Esophagus (tissue), 2 donors: ENCODE measurements around the gene RASSF6. TPM values are rescaled to one million over a fixed set of nuclear protein-coding genes. Genes with fewer than 3 reads are reported as not detected.
"Not testable (repeated sequence)": the region's sequence is repeated elsewhere in the genome, so short reads cannot be mapped to it uniquely, and the experiment has no call there.

Experiments
- H3K27ac ChIP-seq, 2 donors: one replicate each; pipeline ENCODE4 v1.5.1; 2013; ENCODE audit warnings: low read depth in 2 of 2, mild to moderate bottlenecking in 2 of 2, inconsistent platforms in 1 of 2, low read length in 1 of 2, moderate library complexity in 1 of 2
- H3K27me3 ChIP-seq, 2 donors: one replicate each; pipeline ENCODE4 v1.6.1; 2013; ENCODE audit warnings: low read length in 2 of 2, control low read depth in 1 of 2, mild to moderate bottlenecking in 1 of 2; ENCODE audit not compliant: insufficient read depth in 2 of 2, control insufficient read depth in 1 of 2
- H3K36me3 ChIP-seq, 2 donors: one replicate each; pipeline ENCODE4 v1.6.1; 2013; ENCODE audit warnings: low read length in 1 of 2; ENCODE audit not compliant: control insufficient read depth in 2 of 2, insufficient read depth in 2 of 2
- H3K4me1 ChIP-seq, 2 donors: one replicate each; pipeline ENCODE4 v1.6.1; 2013; ENCODE audit warnings: low read length in 1 of 2; ENCODE audit not compliant: control insufficient read depth in 2 of 2, insufficient read depth in 2 of 2
- H3K4me3 ChIP-seq, 2 donors: one replicate each; pipeline ENCODE4 v1.5.1; 2013; ENCODE audit warnings: low read length in 2 of 2, mild to moderate bottlenecking in 2 of 2, low read depth in 1 of 2, moderate library complexity in 1 of 2
- H3K9me3 ChIP-seq, 2 donors: one replicate each; pipeline ENCODE4 v1.6.1; 2013; ENCODE audit warnings: mild to moderate bottlenecking in 2 of 2, low read depth in 1 of 2, low read length in 1 of 2, moderate library complexity in 1 of 2; ENCODE audit not compliant: control insufficient read depth in 2 of 2, insufficient read depth in 1 of 2
- WGBS, 2 donors: extraction: QIAGEN DNeasy Blood & Tissue Kit; methylation state at CpG; one replicate each; pipeline ENCODE4 v1.1.7; 2013; 5-methylcytosine and 5-hydroxymethylcytosine counted together
- polyA plus RNA-seq, 2 donors: library from polyadenylated mRNA; stranded (reverse); fragments of 200-250 nt; gene quantifications; one replicate each; pipeline ENCODE4 v1.2.3, GENCODE V29; 2013
- donor health status: healthy with polysubstance abuse.
- donor health status: Bipolar disorder and iron deficiency.

Gene RASSF6
- polyA plus RNA-seq, 2 donors, result 1.2 to 1.6 TPM

DNA sequence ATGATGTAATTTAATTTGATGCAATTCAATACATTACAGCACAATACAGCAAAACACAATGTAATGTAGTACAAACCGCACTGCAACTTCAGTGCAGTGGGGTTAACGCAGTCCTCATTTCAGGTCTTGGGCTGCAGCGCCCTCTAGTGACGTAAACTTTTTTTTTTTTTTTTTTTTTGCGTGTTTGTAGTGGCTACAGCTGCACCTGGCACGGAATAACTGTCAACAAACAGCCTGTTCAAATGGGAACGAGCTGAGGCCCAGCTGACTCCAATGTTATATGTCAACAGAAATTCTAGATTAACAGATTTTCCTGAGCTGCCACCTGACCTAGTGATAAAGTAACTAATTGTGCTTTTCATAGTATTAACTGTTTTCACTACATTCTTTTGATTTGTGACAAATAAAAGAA lies 33.5 kb upstream of the RASSF6 start:
- Histone ChIP-seq H3K4me3 (no peak overlapping the region), H3K27ac (no peak overlapping the region), H3K4me1 (no peaks in the 10 kb centered on the region), H3K27me3 (no peaks in the 10 kb centered on the region), H3K9me3 (no peaks in the 10 kb centered on the region), H3K36me3 (no peaks in the 10 kb centered on the region)
- WGBS, 2 donors, result 1% methylated on average over 7 of the region's 7 CpGs

DNA sequence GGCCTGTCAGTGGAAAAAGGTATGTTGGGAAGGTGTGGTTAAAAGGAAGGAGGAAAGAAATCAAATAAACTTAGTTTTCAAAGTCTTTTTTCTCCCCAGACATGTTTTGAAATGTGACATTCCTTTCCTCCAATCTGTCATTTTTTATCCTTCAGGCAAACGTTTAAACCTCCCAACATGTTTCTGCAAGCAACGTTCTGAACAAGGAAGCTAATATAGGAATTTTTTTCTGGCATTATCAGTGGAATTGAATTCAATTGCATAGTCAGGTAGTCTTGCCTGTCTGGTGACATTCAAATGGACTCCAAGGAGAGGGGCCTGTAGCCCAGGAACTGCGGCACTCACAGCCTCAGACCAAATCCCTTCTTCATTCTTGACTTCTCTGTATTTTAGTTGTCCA lies 30.0 kb upstream of the RASSF6 start:
- H3K4me3 ChIP-seq, result no peak overlapping the region
- no peaks in the 10 kb centered on the region for H3K27me3 ChIP-seq
- no peaks in the 10 kb centered on the region for H3K4me1 ChIP-seq
- H3K27ac ChIP-seq, result peak overlapping the region; percentile 47 to 60
- no peaks in the 10 kb centered on the region for H3K36me3 ChIP-seq
- 31 to 44% methylated on average over 3 of the region's 3 CpGs for WGBS, 2 donors
- no peaks in the 10 kb centered on the region for H3K9me3 ChIP-seq

DNA sequence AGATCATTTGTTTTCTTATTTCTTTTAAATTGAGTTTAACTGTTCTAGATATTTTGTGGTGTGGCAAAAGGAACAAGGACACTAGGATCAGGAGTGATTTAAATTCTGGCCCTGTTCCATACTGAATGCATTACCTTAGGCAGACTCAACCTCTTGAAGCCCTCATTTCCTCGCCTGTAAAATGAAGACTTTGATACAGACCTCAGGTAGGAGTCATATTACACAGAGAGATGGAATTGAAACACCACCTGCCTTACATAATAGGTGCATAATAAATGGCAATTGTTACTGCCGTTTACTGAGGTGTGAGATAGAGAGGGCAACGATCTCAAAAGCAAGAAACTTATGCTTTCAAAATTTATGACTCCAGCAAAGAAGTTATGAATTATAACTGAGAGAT lies 28.2 kb upstream of the RASSF6 start:
- Histone ChIP-seq H3K27ac (no peak overlapping the region), H3K4me3 (no peak overlapping the region), H3K27me3 (no peaks in the 10 kb centered on the region), H3K9me3 (no peaks in the 10 kb centered on the region), H3K4me1 (no peaks in the 10 kb centered on the region), H3K36me3 (no peaks in the 10 kb centered on the region)
- WGBS, 2 donors, result 61 to 67% methylated on average over 3 of the region's 3 CpGs

DNA sequence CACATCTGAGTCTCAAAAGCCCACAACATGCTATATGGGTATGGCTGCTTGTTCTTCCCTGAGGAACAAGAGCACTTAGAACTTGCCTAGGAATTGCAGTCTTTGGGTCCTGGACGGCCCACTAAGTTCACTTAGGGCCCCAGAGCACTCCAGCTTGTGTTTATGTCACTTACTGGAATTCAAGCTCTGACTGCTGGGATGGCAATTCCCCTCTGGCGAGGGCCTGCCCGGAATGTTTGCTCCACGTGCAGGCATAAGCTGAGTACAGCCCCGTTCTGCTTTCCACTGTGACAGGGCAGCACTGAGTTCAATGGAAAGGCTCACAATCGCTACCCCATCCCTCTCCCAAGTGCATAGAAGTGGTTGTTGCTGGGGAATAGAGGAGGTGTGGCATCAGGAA lies 25.9 kb upstream of the RASSF6 start:
- H3K36me3 ChIP-seq, result no peaks in the 10 kb centered on the region
- H3K4me3 ChIP-seq, result no peak overlapping the region
- no peaks in the 10 kb centered on the region for H3K4me1 ChIP-seq
- 89% methylated on average over 6 of the region's 6 CpGs for WGBS, 2 donors
- H3K27ac ChIP-seq, result no peak overlapping the region
- no peaks in the 10 kb centered on the region for H3K27me3 ChIP-seq
- no peaks in the 10 kb centered on the region for H3K9me3 ChIP-seq

DNA sequence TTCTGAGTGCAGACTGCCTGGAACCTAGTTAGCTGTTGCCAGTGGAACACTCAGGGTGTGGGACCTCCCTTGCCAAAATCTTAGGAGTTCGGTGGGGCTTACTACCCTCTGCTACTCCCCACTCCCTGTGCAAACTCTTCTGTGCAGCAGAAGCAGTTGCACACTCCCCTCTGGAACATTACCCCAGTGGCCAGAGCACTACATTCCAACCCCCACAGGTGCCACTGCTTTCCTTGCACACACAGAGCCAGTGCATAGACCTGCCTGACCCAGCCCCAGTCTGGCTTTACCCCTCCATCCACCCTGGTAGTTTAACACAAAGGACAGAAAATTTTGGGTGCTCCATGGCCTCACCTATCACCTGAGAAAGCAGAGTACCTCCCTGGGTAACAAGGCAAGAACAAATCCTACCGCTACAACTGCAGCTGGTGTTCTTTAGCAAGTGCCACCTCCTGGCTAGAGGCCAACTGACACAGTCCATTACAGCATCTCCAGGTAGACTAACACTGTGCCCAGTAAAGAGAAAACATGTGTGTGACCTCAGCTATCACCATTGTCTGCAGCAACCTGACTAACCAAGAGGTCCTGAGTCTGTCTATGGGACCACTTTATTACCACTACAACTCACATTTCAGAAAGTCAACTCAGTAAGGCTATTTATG lies 11.5 kb upstream of the RASSF6 start:
- Histone ChIP-seq H3K4me3 (no peak overlapping the region), H3K9me3 (no peaks in the 10 kb centered on the region), H3K27ac (no peak overlapping the region), H3K36me3 (no peaks in the 10 kb centered on the region), H3K27me3 (no peaks in the 10 kb centered on the region), H3K4me1 (no peaks in the 10 kb centered on the region)
- 74 to 91% methylated on average over 2 of the region's 2 CpGs for WGBS, 2 donors

DNA sequence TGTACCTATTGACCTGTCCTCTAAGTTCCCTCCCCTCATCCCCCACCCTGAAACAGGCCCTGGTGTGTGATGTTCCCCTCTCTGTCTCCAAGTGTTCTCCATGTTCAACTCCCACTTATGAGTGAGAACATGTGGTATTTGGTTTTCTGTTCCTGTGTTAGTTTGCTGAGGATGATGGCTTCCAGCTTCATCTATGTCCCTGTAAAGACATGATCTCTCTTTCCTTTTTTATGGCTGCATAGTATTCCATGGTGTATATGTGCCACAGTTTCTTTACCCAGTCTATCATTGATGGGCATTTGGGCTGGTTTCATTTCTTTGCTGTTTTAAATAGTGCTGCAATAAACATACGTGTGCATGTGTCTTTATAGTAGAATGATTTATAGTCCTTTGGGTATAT lies 8.6 kb upstream of the RASSF6 start:
- not testable (repeated sequence) for H3K36me3 ChIP-seq
- 90 to 92% methylated on average over 1 of the region's 1 CpG for WGBS, 2 donors

DNA sequence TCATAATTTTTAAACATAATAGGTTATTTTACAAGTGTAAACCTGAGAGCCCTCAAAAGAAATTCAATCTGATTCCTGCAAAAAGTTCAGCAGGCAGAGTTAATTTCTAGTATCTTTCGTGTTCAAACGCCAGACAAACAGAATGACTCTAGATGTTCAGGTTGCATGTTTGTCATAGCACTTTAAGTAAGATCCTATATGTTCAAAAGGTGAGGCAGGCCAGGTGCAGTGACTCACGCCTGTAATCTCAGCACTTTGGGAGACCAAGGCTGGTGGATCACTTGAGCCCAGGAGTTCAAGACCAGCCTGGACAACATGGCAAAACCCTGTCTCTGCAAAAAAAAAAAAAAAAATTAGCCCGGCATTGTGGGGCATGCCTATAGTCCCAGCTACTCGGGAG lies 1.1 kb upstream of the RASSF6 start:
- H3K27me3 ChIP-seq, result no peaks in the 10 kb centered on the region
- WGBS, 2 donors, result 61 to 80% methylated on average over 4 to 5 of the region's 5 CpGs
- H3K36me3 ChIP-seq, result no peaks in the 10 kb centered on the region
- no peaks in the 10 kb centered on the region for H3K4me1 ChIP-seq
- no peak overlapping the region for H3K27ac ChIP-seq
- H3K4me3 ChIP-seq, result no peak overlapping the region
- no peaks in the 10 kb centered on the region for H3K9me3 ChIP-seq

More for the DNA sequence above, 8.6 kb upstream of the RASSF6 start:
- not testable (repeated sequence) for H3K4me1 ChIP-seq, H3K27me3 ChIP-seq, H3K4me3 ChIP-seq, H3K9me3 ChIP-seq, H3K27ac ChIP-seq

DNA sequence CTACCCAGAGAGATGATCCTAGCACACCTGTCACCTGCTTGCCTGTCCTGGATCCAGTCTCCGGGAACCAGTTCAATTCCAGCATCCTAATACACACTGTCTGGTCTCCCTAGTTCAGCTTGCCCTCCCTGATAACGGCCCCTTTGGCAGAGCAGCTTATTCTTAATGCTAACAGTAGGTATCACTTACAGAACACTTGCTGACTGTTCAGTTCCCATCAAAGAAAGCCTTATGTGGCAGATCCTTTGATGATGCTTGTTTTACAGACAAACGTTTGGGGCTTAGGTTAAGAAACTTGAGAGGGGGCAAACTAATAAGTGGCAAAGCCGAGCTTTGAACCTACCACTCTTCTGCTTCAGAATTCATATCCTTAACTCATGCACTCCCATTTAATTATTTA lies 890 bp downstream of the RASSF6 start:
- WGBS, 2 donors, result 22 to 39% methylated on average over 4 of the region's 4 CpGs
- Histone ChIP-seq H3K27me3 (no peaks in the 10 kb centered on the region), H3K9me3 (no peaks in the 10 kb centered on the region), H3K4me1 (no peaks in the 10 kb centered on the region), H3K36me3 (no peaks in the 10 kb centered on the region), H3K27ac (no peak overlapping the region), H3K4me3 (peak overlapping the region in 1 of 2 donors; percentile 11)

DNA sequence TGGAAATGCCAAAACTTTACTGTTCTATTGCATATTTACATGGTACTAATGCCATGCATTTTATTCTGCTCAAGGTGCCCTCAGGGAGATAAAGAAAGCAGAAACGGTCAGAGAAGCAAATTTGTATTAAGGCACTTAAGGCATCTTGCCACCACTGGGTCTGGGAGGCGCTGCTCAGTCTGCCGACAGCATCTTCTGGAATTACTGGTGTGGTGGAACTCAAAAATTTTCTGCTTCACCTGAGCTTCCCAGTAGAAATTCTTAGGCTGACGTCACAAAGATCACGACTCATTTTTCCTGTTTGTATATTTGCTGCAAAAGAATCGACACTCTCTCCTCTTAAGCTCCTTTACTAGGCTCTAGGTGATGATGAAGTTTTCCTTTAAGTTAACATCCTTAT lies 3.0 kb downstream of the RASSF6 start:
- Histone ChIP-seq H3K4me1 (no peaks in the 10 kb centered on the region), H3K4me3 (no peak overlapping the region), H3K9me3 (no peaks in the 10 kb centered on the region), H3K27me3 (no peaks in the 10 kb centered on the region), H3K27ac (no peak overlapping the region), H3K36me3 (no peaks in the 10 kb centered on the region)
- WGBS, 2 donors, result 52 to 55% methylated on average over 6 of the region's 6 CpGs

DNA sequence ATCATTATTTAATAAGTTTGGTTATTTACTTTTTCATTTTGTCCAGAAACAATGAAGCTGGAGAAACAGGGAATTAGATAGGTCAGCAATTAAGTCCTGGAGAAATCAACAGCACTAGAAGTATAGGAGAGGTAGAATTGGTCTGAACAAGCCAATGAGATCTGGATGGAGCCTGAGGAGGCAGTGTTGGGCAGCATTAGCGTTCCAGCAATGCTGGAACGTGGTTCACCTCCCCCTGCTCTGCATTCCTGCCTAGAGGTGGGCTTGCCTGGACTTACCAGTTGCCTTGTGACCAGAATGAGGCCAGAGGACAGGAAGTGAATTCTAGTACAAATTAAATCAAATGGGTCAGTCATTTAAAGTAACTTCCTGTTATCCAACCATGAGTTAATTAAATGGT lies 4.6 kb downstream of the RASSF6 start:
- Histone ChIP-seq H3K4me3 (no peak overlapping the region), H3K4me1 (no peaks in the 10 kb centered on the region), H3K9me3 (no peaks in the 10 kb centered on the region), H3K27ac (no peak overlapping the region), H3K36me3 (no peaks in the 10 kb centered on the region), H3K27me3 (no peaks in the 10 kb centered on the region)
- WGBS, 2 donors, result 42% methylated on average over 2 of the region's 2 CpGs
